Aorta (tissue), 5 donors: Measurements from ENCODE around the gene DMPK. TPM values are rescaled to one million over a fixed set of nuclear protein-coding genes. Genes with fewer than 3 reads are reported as not detected.
"Not testable (repeated sequence)": the region's sequence is repeated elsewhere in the genome, so short reads cannot be mapped to it uniquely, and the experiment has no call there.

ENCODE experiments used
- ATAC-seq: fragments of 200-7000 bp; cut with Tn5 transposase; one replicate; pipeline ENCODE4 v1.9.1; 2022; ENCODE audit warnings: moderate library complexity; ENCODE audit not compliant: low FRiP score
- DNase-seq, 2 donors: peaks; one replicate each; pipeline ENCODE4 v3.0.0-alpha.2; 2020
- H3K27ac ChIP-seq, 2 donors: one replicate each; pipeline ENCODE4 v1.5.1; 2013; ENCODE audit warnings: low read length in 2 of 2, mild to moderate bottlenecking in 2 of 2, moderate library complexity in 2 of 2, control low read depth in 1 of 2, inconsistent platforms in 1 of 2, low read depth in 1 of 2
- H3K27me3 ChIP-seq, 2 donors: one replicate each; pipeline ENCODE4 v1.6.1; 2013; ENCODE audit warnings: control low read depth in 1 of 2, low read length in 1 of 2, mild to moderate bottlenecking in 1 of 2, moderate library complexity in 1 of 2; ENCODE audit not compliant: insufficient read depth in 2 of 2, control insufficient read depth in 1 of 2
- H3K36me3 ChIP-seq, 2 donors: one replicate each; pipeline ENCODE4 v1.6.1; 2013; ENCODE audit warnings: control low read depth in 1 of 2, low read length in 1 of 2, mild to moderate bottlenecking in 1 of 2; ENCODE audit not compliant: insufficient read depth in 2 of 2, control insufficient read depth in 1 of 2
- H3K4me1 ChIP-seq, 2 donors: one replicate each; pipeline ENCODE4 v1.6.1; 2013; ENCODE audit warnings: low read length in 2 of 2, control low read depth in 1 of 2, mild to moderate bottlenecking in 1 of 2, moderate library complexity in 1 of 2; ENCODE audit not compliant: insufficient read depth in 2 of 2, control insufficient read depth in 1 of 2
- H3K4me3 ChIP-seq, 2 donors: one replicate each; pipeline ENCODE4 v1.5.1; 2013; ENCODE audit warnings: low read length in 2 of 2, control low read depth in 1 of 2, mild to moderate bottlenecking in 1 of 2
- H3K9me3 ChIP-seq: one replicate; pipeline ENCODE4 v1.6.1; 2013; ENCODE audit warnings: mild to moderate bottlenecking, low read length; ENCODE audit not compliant: control insufficient read depth
- WGBS, 2 donors: extraction: QIAGEN DNeasy Blood & Tissue Kit; methylation state at CpG; one replicate each; pipeline ENCODE4 v1.1.7; 2013; 5-methylcytosine and 5-hydroxymethylcytosine counted together
- intact Hi-C, 2 donors: fragments of 100-400 bp; cut with DNase I; formaldehyde crosslinking; loops; one replicate each; pipeline versions ENCODE4 v1.14.2 to v1.15.0; 2022
- polyA plus RNA-seq, 2 donors: library from polyadenylated mRNA; stranded (reverse); fragments of 200-250 nt; gene quantifications; one replicate each; pipeline ENCODE4 v1.2.3, GENCODE V29; 2013
- total RNA-seq, 2 donors: library from RNA; stranded (reverse); fragmentation: NEBNext Ultra II Directional; extraction: Animal tissue kit (Norgen Biotek cat#: 25700); gene quantifications; one replicate each; pipeline ENCODE4 v1.2.1, GENCODE V29; 2021
- donor health status: healthy with polysubstance abuse.
- donor health status: Bipolar disorder and iron deficiency.
- donor health status: DM: no; HTN: no; CAD: no.
- donor health status: DM: no; HTN: no; CAD: no.
- donor health status: DM: yes; HTN: yes; CAD: no.

Gene DMPK
- total and polyA plus RNA-seq, 4 donors: 139 to 408 (median 185) TPM

GRCh38 chr19:45809643-45810159 lies 27.4 kb upstream of the DMPK start:
- Histone ChIP-seq H3K9me3 (no peaks in the 10 kb centered on the region), H3K4me1 (no peaks in the 10 kb centered on the region), H3K4me3 (no peak overlapping the region), H3K27ac (no peak overlapping the region), H3K36me3 (no peaks in the 10 kb centered on the region), H3K27me3 (no peaks in the 10 kb centered on the region)
- 40 to 41% methylated on average over 7 of the region's 7 CpGs for WGBS, 2 donors
- no peak for ATAC-seq
- intact Hi-C loops: loop anchor here in 1 of 2 donors (5.0 kb wide), 1 partner anchor 43 kb away; no protein-coding TSS in a partner anchor
- DNase-seq: no peak

- Histone ChIP-seq H3K27me3 (no peaks in the 10 kb centered on the region), H3K4me3 (no peak overlapping the region), H3K9me3 (no peaks in the 10 kb centered on the region), H3K27ac (no peak overlapping the region), H3K36me3 (no peaks in the 10 kb centered on the region), H3K4me1 (no peaks in the 10 kb centered on the region)
- intact Hi-C loops: no loop called here
- DNase-seq (no peak), ATAC-seq (no peak)
These were observed 23.4 kb upstream of the DMPK start for GRCh38 chr19:45805719-45806118.

GRCh38 chr19:45804959-45805230 lies 22.6 kb upstream of the DMPK start:
- Histone ChIP-seq H3K36me3 (no peaks in the 10 kb centered on the region), H3K27ac (no peak overlapping the region), H3K4me1 (no peaks in the 10 kb centered on the region), H3K27me3 (no peaks in the 10 kb centered on the region), H3K9me3 (no peaks in the 10 kb centered on the region), H3K4me3 (no peak overlapping the region)
- DNase-seq (no peak), ATAC-seq (no peak)
- 91 to 93% methylated on average over 8 of the region's 8 CpGs for whole genome bisulfite sequencing, 2 donors
- intact Hi-C loops: no loop called here

GRCh38 chr19:45804140-45804958 lies 22.1 kb upstream of the DMPK start:
- Histone ChIP-seq H3K9me3 (no peaks in the 10 kb centered on the region), H3K36me3 (no peaks in the 10 kb centered on the region), H3K4me1 (no peaks in the 10 kb centered on the region), H3K27ac (no peak overlapping the region), H3K27me3 (no peaks in the 10 kb centered on the region), H3K4me3 (no peak overlapping the region)
- DNase-seq (peak in 1 of 2 donors; percentile 74), ATAC-seq (no peak)
- intact Hi-C loops: no loop called here
- 92% methylated on average over 53 to 57 of the region's 57 CpGs for WGBS, 2 donors

GRCh38 chr19:45801603-45802175 lies 19.4 kb upstream of the DMPK start:
- ATAC-seq (no peak), DNase-seq (no peak)
- WGBS, 2 donors: 85 to 89% methylated on average over 7 of the region's 7 CpGs
- H3K9me3 ChIP-seq: no peaks in the 10 kb centered on the region
- no peak overlapping the region for H3K4me3 ChIP-seq
- no peaks in the 10 kb centered on the region for H3K36me3 ChIP-seq
- no peaks in the 10 kb centered on the region for H3K27me3 ChIP-seq
- intact Hi-C loops: no loop called here
- no peak overlapping the region for H3K27ac ChIP-seq
- H3K4me1 ChIP-seq: no peaks in the 10 kb centered on the region

GRCh38 chr19:45800070-45800553 lies 17.8 kb upstream of the DMPK start:
- H3K27ac ChIP-seq: no peak overlapping the region
- DNase-seq (peak in 1 of 2 donors; percentile 76), ATAC-seq (no peak)
- no peaks in the 10 kb centered on the region for H3K9me3 ChIP-seq
- no peak overlapping the region for H3K4me3 ChIP-seq
- WGBS, 2 donors: 78 to 82% methylated on average over 8 of the region's 8 CpGs
- H3K27me3 ChIP-seq: no peaks in the 10 kb centered on the region
- no peaks in the 10 kb centered on the region for H3K4me1 ChIP-seq
- no peaks in the 10 kb centered on the region for H3K36me3 ChIP-seq
- intact Hi-C loops: no loop called here

GRCh38 chr19:45799541-45799940 lies 17.3 kb upstream of the DMPK start:
- H3K4me3 ChIP-seq, H3K27me3 ChIP-seq, H3K36me3 ChIP-seq, ATAC-seq, H3K27ac ChIP-seq, H3K4me1 ChIP-seq, H3K9me3 ChIP-seq, DNase-seq: not testable (repeated sequence)
- intact Hi-C loops: loop anchor here (1.0 to 2.0 kb wide), 2 partner anchors 29 kb away; no protein-coding TSS in a partner anchor
- WGBS, 2 donors: 89 to 90% methylated on average over 5 of the region's 5 CpGs

- no peak overlapping the region for H3K4me3 ChIP-seq
- no peak overlapping the region for H3K27ac ChIP-seq
- H3K27me3 ChIP-seq: no peaks in the 10 kb centered on the region
- no peaks in the 10 kb centered on the region for H3K36me3 ChIP-seq
- WGBS, 2 donors: 6 to 7% methylated on average over 10 of the region's 10 CpGs
- ATAC-seq (peak; percentile 91), DNase-seq (peak; percentile 76 to 80)
- H3K9me3 ChIP-seq: no peaks in the 10 kb centered on the region
- no peaks in the 10 kb centered on the region for H3K4me1 ChIP-seq
- intact Hi-C loops: loop anchor here (1.0 to 2.0 kb wide), 2 partner anchors 28 to 29 kb away; no protein-coding TSS in a partner anchor
These were observed 16.8 kb upstream of the DMPK start for GRCh38 chr19:45798995-45799517.
